Chondrocyte (in vitro differentiated cells): ENCODE data around the gene DCDC1. TPM values are rescaled to one million over a fixed set of nuclear protein-coding genes. Genes with fewer than 3 reads are reported as not detected.

Experiments
- DNase-seq: peaks from one replicate; pipeline ENCODE4 v3.0.0; 2021; ENCODE audit warnings: mixed read lengths, low spot score
- H3K27ac Mint-ChIP-seq: one replicate; pipeline ENCODE4 v1.8.0; 2021; ENCODE audit warnings: mild to moderate bottlenecking, moderate library complexity, mixed read lengths; ENCODE audit not compliant: unreplicated experiment
- H3K27me3 Mint-ChIP-seq: 2 replicates; pipeline ENCODE4 v1.8.0; 2021; ENCODE audit warnings: low read depth, mixed read lengths
- H3K36me3 Mint-ChIP-seq: 2 replicates; pipeline ENCODE4 v1.8.0; 2021; ENCODE audit warnings: low read depth, mixed read lengths
- H3K4me1 Mint-ChIP-seq: 2 replicates; pipeline ENCODE4 v1.8.0; 2021; ENCODE audit warnings: low read depth, mild to moderate bottlenecking, mixed read lengths
- H3K4me3 Mint-ChIP-seq: one replicate; pipeline ENCODE4 v1.8.0; 2021; ENCODE audit warnings: mild to moderate bottlenecking, moderate library complexity, mixed read lengths; ENCODE audit not compliant: unreplicated experiment
- H3K9me3 Mint-ChIP-seq: 2 replicates; pipeline ENCODE4 v1.8.0; 2021; ENCODE audit warnings: low read depth, mixed read lengths
- CTCF ChIP-seq: fragments of 200-600 bp; sonication (generic); IDR thresholded peaks from 2 replicates; pipeline ENCODE4 v1.5.0; 2021; ENCODE audit warnings: antibody characterized with exemption, mild to moderate bottlenecking, moderate library complexity
- total RNA-seq: library from RNA; stranded (reverse); gene quantifications from 3 replicates; pipeline ENCODE4 v1.2.1, GENCODE V29; 2021

Gene DCDC1
- total RNA-seq, 1 donor from 2014 or later: not detected

DNA sequence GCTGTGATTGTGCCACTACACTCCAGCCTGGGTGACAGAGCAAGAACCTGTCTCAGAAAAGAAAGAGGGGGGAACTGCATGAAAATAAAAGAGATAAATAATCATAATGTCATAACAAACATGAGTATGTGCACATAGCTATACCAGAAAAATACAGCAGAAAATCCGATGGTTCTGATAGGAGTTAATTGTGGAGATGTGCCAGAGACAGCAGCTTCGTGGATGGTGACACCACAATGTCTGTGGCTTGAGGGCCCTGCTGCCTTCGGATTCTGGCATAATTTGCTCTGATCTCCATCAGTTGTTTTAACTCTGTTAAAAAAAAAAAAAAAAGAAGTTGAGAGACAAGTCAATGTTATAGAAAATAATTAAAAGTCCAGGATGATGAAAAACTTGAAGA lies 491.1 kb downstream of the DCDC1 start:
- no peak overlapping the region for H3K27ac Mint-ChIP-seq
- no peak for TF ChIP-seq CTCF
- H3K27me3 Mint-ChIP-seq: no peaks in the 10 kb centered on the region
- H3K4me3 Mint-ChIP-seq: no peak overlapping the region
- DNase-seq: no peak
- no peaks in the 10 kb centered on the region for H3K9me3 Mint-ChIP-seq
- H3K36me3 Mint-ChIP-seq: no peaks in the 10 kb centered on the region
- peaks cover 39% of the 10 kb centered on the region for H3K4me1 Mint-ChIP-seq

DNA sequence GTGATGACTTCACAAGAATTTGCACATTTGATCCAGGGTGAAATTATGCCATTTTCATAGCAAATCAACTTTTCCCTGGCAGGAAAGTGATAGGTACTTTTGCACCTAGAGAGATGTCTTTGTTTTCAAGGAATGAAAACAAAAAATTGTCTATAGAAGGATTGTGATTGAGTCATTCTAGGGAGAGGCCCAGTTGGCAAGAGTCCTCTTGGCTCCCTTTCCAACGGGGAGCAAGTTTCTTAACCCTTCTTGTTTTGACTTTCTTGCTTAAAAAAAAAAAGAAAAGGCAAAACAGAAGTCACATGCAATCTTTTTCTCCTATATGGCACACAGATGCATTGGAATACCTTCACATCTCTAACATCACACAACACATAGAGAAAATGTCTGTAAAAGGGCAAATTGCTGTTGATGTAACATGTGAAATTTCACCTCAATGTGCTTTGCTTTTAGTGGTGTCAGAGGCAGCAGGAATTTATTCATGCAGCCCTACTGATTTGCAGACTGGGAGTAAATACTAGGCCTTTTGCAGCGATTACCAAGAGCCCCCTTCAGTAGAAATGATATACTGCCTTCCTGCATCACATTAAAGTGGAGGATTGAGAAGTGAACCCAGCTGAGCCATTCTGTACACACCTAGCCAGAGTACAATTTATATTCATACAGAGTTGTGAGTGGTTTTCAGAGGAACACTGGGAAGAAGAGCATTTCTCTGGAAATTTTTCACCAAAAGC lies 492.7 kb downstream of the DCDC1 start:
- DNase-seq: no peak
- Mint-ChIP-seq H3K4me1 (peaks cover 34% of the 10 kb centered on the region), H3K27ac (no peak overlapping the region), H3K9me3 (no peaks in the 10 kb centered on the region), H3K36me3 (no peaks in the 10 kb centered on the region), H3K4me3 (no peak overlapping the region), H3K27me3 (no peaks in the 10 kb centered on the region)
- peak; percentile 23 for TF ChIP-seq CTCF

DNA sequence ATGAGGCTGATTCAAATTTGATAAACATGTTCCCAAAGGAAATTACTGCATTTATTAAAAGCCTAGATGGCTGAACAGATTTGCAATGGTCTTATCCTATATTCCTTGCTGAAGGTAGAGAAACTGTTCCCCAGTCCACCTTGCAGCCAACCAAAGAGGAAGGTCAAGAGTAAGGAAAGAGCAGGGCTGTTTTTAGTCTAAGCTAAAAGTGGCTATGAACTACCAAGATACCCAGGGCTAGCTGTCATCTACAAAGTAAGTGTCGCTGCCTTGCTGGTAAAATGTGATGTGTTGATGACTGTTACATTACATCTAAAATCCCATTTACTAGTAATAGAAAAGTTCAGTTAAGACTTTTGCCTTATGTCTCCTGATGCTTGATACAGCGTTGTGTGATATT lies 493.3 kb downstream of the DCDC1 start:
- no peaks in the 10 kb centered on the region for H3K36me3 Mint-ChIP-seq
- H3K9me3 Mint-ChIP-seq: no peaks in the 10 kb centered on the region
- H3K27me3 Mint-ChIP-seq: no peaks in the 10 kb centered on the region
- peaks cover 34% of the 10 kb centered on the region for H3K4me1 Mint-ChIP-seq
- H3K27ac Mint-ChIP-seq: no peak overlapping the region
- no peak overlapping the region for H3K4me3 Mint-ChIP-seq
- DNase-seq: no peak
- no peak for TF ChIP-seq CTCF

GRCh38 chr11:30875806-30876205 lies 493.7 kb downstream of the DCDC1 start:
- no peak for DNase-seq
- H3K4me1 Mint-ChIP-seq: peaks cover 34% of the 10 kb centered on the region
- no peaks in the 10 kb centered on the region for H3K27me3 Mint-ChIP-seq
- TF ChIP-seq CTCF: no peak
- no peak overlapping the region for H3K27ac Mint-ChIP-seq
- no peaks in the 10 kb centered on the region for H3K36me3 Mint-ChIP-seq
- H3K4me3 Mint-ChIP-seq: no peak overlapping the region
- no peaks in the 10 kb centered on the region for H3K9me3 Mint-ChIP-seq

GRCh38 chr11:30873924-30874610 lies 495.5 kb downstream of the DCDC1 start:
- no peaks in the 10 kb centered on the region for H3K36me3 Mint-ChIP-seq
- H3K27ac Mint-ChIP-seq: no peak overlapping the region
- H3K9me3 Mint-ChIP-seq: no peaks in the 10 kb centered on the region
- H3K4me3 Mint-ChIP-seq: no peak overlapping the region
- no peak for TF ChIP-seq CTCF
- H3K27me3 Mint-ChIP-seq: no peaks in the 10 kb centered on the region
- DNase-seq: no peak
- peaks cover 33% of the 10 kb centered on the region for H3K4me1 Mint-ChIP-seq
